ENCODE measurements around the gene RUNX1. TPM values are rescaled to one million over a fixed set of nuclear protein-coding genes. Genes with fewer than 3 reads are reported as not detected.

Gene RUNX1
- total and polyA plus RNA-seq, 10 of the 15 experiments (the other 5 are each of a cell fraction or from before 2014, with no cell fraction given), result 0.90 to 15.2 (median 4.1) TPM

DNA sequence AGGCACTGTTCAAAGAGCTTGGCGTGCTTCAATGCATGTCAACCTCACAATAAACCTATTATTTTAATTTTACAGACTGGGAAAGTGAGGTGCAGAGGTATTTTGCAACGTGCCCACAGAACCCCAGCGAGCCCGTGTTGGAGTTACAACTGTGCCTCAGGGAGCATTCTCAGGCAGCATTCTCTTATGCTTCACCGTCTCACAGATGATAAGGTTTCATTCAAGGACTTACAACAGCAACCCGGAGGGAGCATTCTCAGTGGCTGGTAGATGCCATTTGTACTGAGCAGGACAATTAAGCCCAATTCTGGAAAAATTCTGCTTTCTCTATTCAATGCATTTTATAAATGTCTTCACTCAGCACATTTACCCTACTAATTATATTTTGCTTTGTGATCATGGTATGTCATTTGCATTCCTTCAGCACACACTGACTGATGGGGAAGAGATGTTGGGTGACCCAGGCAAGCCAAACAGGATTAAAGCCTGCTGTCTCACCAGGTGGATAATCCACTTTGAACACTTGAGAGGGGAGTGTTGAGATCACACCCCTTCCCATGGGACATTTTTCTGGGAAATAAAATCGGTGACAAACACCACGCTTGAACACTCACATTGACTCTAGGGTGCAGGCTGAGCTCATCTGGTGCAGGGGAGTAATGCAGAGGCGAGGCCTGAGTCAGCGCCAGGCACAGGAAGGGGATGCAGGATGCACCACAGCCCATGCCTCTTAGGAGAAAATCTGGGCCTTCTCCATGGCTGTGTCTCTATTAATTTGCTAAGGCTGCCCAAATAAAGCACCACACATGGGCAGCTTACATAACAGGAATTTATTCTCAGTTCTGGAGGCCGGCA lies 266.4 kb downstream of the RUNX1 start:
- Histone ChIP-seq H3K79me2 (ENCODE audit: control insufficient read depth, insufficient read depth, low read length) (no peaks in the 10 kb centered on the region), H2AFZ (ENCODE audit: control insufficient read depth, low read depth, low read length) (no peak overlapping the region), H3K36me3 (ENCODE audit: control insufficient read depth in 2 of 2, insufficient read depth in 2 of 2, low read length in 1 of 2) (no peaks in the 10 kb centered on the region), H3K4me1 (ENCODE audit: control insufficient read depth, insufficient read depth, low read length) (no peaks in the 10 kb centered on the region), H3K4me3 (no peak overlapping the region), H3K27me3 (replicated peaks in 1 of 2; ENCODE audit: control insufficient read depth in 2 of 2, insufficient read depth in 2 of 2, low read length in 1 of 2) (no peaks in the 10 kb centered on the region; a peak in 2 of 4 replicates), H3K4me2 (ENCODE audit: control insufficient read depth, insufficient read depth) (no peak overlapping the region), H3K9me3 (replicated peaks; ENCODE audit: control insufficient read depth, insufficient read depth, low read length) (no peaks in the 10 kb centered on the region), H3K9ac (ENCODE audit: control insufficient read depth, insufficient read depth, low read length) (no peak overlapping the region), H3K27ac (ENCODE audit: control insufficient read depth, insufficient read depth) (no peak overlapping the region), H4K20me1 (ENCODE audit: control insufficient read depth, insufficient read depth) (no peaks in the 10 kb centered on the region)
- 46% methylated on average over 11 of the region's 11 CpGs for WGBS (ENCODE audit: insufficient coverage, insufficient replicate concordance, low lambda C conversion rate, missing lambda C conversion rate)
- no peak for FAIRE-seq
- no peak for TF ChIP-seq EED (IDR thresholded peaks at IDR 0.05; ENCODE audit: low read depth)
- TF ChIP-seq KAT2A (conservative IDR thresholded peaks at IDR 0.05; ENCODE audit: control insufficient read depth, low read depth, low read length), result no peak
- TF ChIP-seq, protein P1, sequence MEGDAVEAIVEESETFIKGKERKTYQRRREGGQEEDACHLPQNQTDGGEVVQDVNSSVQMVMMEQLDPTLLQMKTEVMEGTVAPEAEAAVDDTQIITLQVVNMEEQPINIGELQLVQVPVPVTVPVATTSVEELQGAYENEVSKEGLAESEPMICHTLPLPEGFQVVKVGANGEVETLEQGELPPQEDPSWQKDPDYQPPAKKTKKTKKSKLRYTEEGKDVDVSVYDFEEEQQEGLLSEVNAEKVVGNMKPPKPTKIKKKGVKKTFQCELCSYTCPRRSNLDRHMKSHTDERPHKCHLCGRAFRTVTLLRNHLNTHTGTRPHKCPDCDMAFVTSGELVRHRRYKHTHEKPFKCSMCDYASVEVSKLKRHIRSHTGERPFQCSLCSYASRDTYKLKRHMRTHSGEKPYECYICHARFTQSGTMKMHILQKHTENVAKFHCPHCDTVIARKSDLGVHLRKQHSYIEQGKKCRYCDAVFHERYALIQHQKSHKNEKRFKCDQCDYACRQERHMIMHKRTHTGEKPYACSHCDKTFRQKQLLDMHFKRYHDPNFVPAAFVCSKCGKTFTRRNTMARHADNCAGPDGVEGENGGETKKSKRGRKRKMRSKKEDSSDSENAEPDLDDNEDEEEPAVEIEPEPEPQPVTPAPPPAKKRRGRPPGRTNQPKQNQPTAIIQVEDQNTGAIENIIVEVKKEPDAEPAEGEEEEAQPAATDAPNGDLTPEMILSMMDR (IDR thresholded peaks at IDR 0.05 in 2 of 3, conservative IDR thresholded peaks at IDR 0.05 in 1 of 3; ENCODE audit: control insufficient read depth in 2 of 3, extremely low read depth in 1 of 3, insufficient read depth in 1 of 3, low read depth in 3 of 3, low read length in 3 of 3), result no peak
- no peak for TF ChIP-seq GATAD2B (conservative IDR thresholded peaks at IDR 0.05; ENCODE audit: low read depth)
- TF ChIP-seq EZH2 (IDR thresholded peaks at IDR 0.05; ENCODE audit: borderline replicate concordance, control insufficient read depth, low read depth, low read length), result no peak
- POLR2A ChIA-PET, result no interaction called here
- intact Hi-C loops (cut with micrococcal nuclease; ENCODE audit: unreplicated experiment), result no loop called here
- in situ Hi-C loops (cut with MboI), result no loop called here
- RAD21 ChIA-PET (ENCODE audit: unreplicated experiment), result no interaction called here
- SMC1A ChIA-PET (ENCODE audit: uncharacterized antibody, unreplicated experiment), result no interaction called here
- ATAC-seq, result no peak
- CTCF ChIA-PET, result interaction anchor here (0.6 kb wide), 1 partner anchor 89 kb away, joined by 3 read pairs; no protein-coding TSS in a partner anchor
- DNase-seq (ENCODE audit: low read depth, low spot score), result no peak
- BruUV-seq (replicated peaks), result no TSS peak

Measured in GM12878 (cell line).